Smooth muscle cell (in vitro differentiated cells): ENCODE data around the gene USP44. TPM values are rescaled to one million over a fixed set of nuclear protein-coding genes. Genes with fewer than 3 reads are reported as not detected.

Source experiments
- DNase-seq: peaks from one replicate; lab custom pipeline; 2025; ENCODE audit not compliant: unreplicated experiment; lab: John Stamatoyannopoulos, UW
- H2AFZ ChIP-seq: fragments of 200-600 bp; sonication (generic); 2 replicates; pipeline ENCODE4 v1.6.0; 2016; ENCODE audit warnings: antibody characterized with exemption, low read depth, mild to moderate bottlenecking
- H3F3A ChIP-seq: fragments of 200-600 bp; sonication (generic); 2 replicates; pipeline ENCODE4 v1.6.0; 2017; ENCODE audit warnings: antibody characterized with exemption, low read depth
- H3K27ac ChIP-seq: fragments of 200-600 bp; sonication (generic); 2 replicates; pipeline ENCODE4 v1.5.1; 2016; ENCODE audit warnings: low read depth, mild to moderate bottlenecking
- H3K27me3 ChIP-seq: fragments of 200-600 bp; sonication (generic); 2 replicates; pipeline ENCODE4 v1.6.1; 2016; ENCODE audit warnings: low read depth, mild to moderate bottlenecking
- H3K36me3 ChIP-seq: fragments of 200-600 bp; sonication (generic); 2 replicates; pipeline ENCODE4 v1.5.1; 2016; ENCODE audit warnings: low read depth
- H3K4me1 ChIP-seq: fragments of 200-600 bp; sonication (generic); 2 replicates; pipeline ENCODE4 v1.5.1; 2016; ENCODE audit warnings: low read depth
- H3K4me2 ChIP-seq: fragments of 200-600 bp; sonication (generic); 2 replicates; pipeline ENCODE4 v1.6.0; 2016; ENCODE audit warnings: mild to moderate bottlenecking
- H3K4me3 ChIP-seq: fragments of 200-600 bp; sonication (generic); 2 replicates; pipeline ENCODE4 v1.5.1; 2016; ENCODE audit warnings: mild to moderate bottlenecking
- H3K79me2 ChIP-seq: fragments of 200-600 bp; sonication (generic); 2 replicates; pipeline ENCODE4 v1.6.0; 2016; ENCODE audit warnings: low read depth, mild to moderate bottlenecking
- H3K9ac ChIP-seq: fragments of 200-600 bp; sonication (generic); 2 replicates; pipeline ENCODE4 v1.6.0; 2016; ENCODE audit warnings: low read depth
- H3K9me3 ChIP-seq: fragments of 200-600 bp; sonication (generic); replicated peaks from 2 replicates; pipeline ENCODE4 v1.5.1; 2016; ENCODE audit warnings: low read depth
- H4K20me1 ChIP-seq: fragments of 200-600 bp; sonication (generic); 2 replicates; pipeline ENCODE4 v1.6.0; 2016; ENCODE audit warnings: low read depth
- CTCF ChIP-seq: fragments of 200-600 bp; sonication (generic); IDR thresholded peaks from 2 replicates; pipeline ENCODE4 v1.5.1; 2017; ENCODE audit warnings: borderline replicate concordance, mild to moderate bottlenecking, antibody characterized with exemption; ENCODE audit not compliant: insufficient read depth, poor library complexity, severe bottlenecking
- WGBS: methylation state at CpG from one replicate; pipeline ENCODE4 v1.1.7; 2016; ENCODE audit warnings: low lambda C conversion rate; 5-methylcytosine and 5-hydroxymethylcytosine counted together
- polyA plus RNA-seq: library from polyadenylated mRNA; unstranded; fragments of >200 nt; fragmentation: Nextera tagmentation; extraction: Ambion mirVana; gene quantifications from 2 replicates; pipeline ENCODE4 v1.2.1, GENCODE V29; 2016
- total RNA-seq: library from RNA; depleted of rRNA; stranded (reverse); fragments of >200 nt; gene quantifications from 2 replicates; pipeline ENCODE4 v1.2.3, GENCODE V29; 2014

Gene USP44
- total and polyA plus RNA-seq, 2 experiments from 2014 or later: 0.10 TPM; not detected in 1

GRCh38 chr12:95554532-95555071 is 3.3 kb upstream of the USP44 start:
- 72% methylated on average over 4 of the region's 4 CpGs for WGBS
- H4K20me1 ChIP-seq: no peaks in the 10 kb centered on the region
- no peak overlapping the region for H3K27ac ChIP-seq
- H3K36me3 ChIP-seq: no peaks in the 10 kb centered on the region
- no peak for DNase-seq
- peaks cover 43% of the 10 kb centered on the region for H3K27me3 ChIP-seq
- no peak overlapping the region for H3K4me3 ChIP-seq
- peaks cover 17% of the 10 kb centered on the region for H3K4me1 ChIP-seq
- no peaks in the 10 kb centered on the region for H3F3A ChIP-seq
- H2AFZ ChIP-seq: no peak overlapping the region
- no peak overlapping the region for H3K4me2 ChIP-seq
- H3K9me3 ChIP-seq: no peaks in the 10 kb centered on the region
- no peak overlapping the region for H3K9ac ChIP-seq
- TF ChIP-seq CTCF: no peak
- H3K79me2 ChIP-seq: no peaks in the 10 kb centered on the region

GRCh38 chr12:95553197-95553943 is 2.1 kb upstream of the USP44 start:
- no peaks in the 10 kb centered on the region for H3K79me2 ChIP-seq
- H3K27ac ChIP-seq: no peak overlapping the region
- H2AFZ ChIP-seq: no peak overlapping the region
- DNase-seq: no peak
- no peak overlapping the region for H3K4me3 ChIP-seq
- peaks cover 6% of the 10 kb centered on the region for H3K9me3 ChIP-seq
- no peaks in the 10 kb centered on the region for H3F3A ChIP-seq
- H4K20me1 ChIP-seq: no peaks in the 10 kb centered on the region
- no peak overlapping the region for H3K9ac ChIP-seq
- H3K27me3 ChIP-seq: peaks cover 56% of the 10 kb centered on the region
- no peak for TF ChIP-seq CTCF
- peaks cover 17% of the 10 kb centered on the region for H3K4me1 ChIP-seq
- WGBS: 91% methylated on average over 5 of the region's 5 CpGs
- no peaks in the 10 kb centered on the region for H3K36me3 ChIP-seq
- H3K4me2 ChIP-seq: no peak overlapping the region

- no peak overlapping the region for H2AFZ ChIP-seq
- WGBS: 45% methylated on average over 7 of the region's 7 CpGs
- H3K9ac ChIP-seq: no peak overlapping the region
- peaks cover 23% of the 10 kb centered on the region for H3K4me1 ChIP-seq
- H3K27ac ChIP-seq: no peak overlapping the region
- no peaks in the 10 kb centered on the region for H3F3A ChIP-seq
- H3K27me3 ChIP-seq: peaks cover 69% of the 10 kb centered on the region
- no peak for DNase-seq
- no peak overlapping the region for H3K4me2 ChIP-seq
- no peak overlapping the region for H3K4me3 ChIP-seq
- H3K79me2 ChIP-seq: no peaks in the 10 kb centered on the region
- no peak for TF ChIP-seq CTCF
- no peaks in the 10 kb centered on the region for H4K20me1 ChIP-seq
- H3K36me3 ChIP-seq: no peaks in the 10 kb centered on the region
- H3K9me3 ChIP-seq: peaks cover 6% of the 10 kb centered on the region
Measured at GRCh38 chr12:95551913-95552516, 739 bp upstream of the USP44 start.
